Fibroblast of gingiva (primary cell): ENCODE data around the gene CAPZA1.
"Not testable (repeated sequence)": the region's sequence is repeated elsewhere in the genome, so short reads cannot be mapped to it uniquely, and the experiment has no call there.

ENCODE experiments used
- DNase-seq: peaks from one replicate; pipeline ENCODE4 v3.0.0-alpha.2; 2011; ENCODE audit warnings: low read depth

Gene CAPZA1

DNA sequence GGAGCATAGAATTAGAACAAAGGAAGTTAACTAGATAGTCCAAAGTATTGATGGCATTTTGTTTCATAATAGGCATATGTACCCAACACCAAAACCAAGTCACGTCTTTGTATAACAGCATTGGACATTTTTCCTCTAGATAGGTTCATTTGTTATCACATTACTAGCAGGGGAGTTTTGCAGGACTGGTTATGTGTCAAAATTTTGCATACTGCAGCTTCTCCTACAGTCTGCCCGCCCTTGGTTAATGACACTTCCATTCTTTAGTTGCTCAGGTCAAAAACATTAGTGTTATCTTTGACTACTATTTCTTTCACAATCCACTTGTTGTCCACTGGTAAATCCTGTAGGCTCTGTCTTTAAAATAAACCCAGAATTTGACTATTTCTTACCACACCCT lies 8.9 kb downstream of the CAPZA1 start:
- DNase-seq = no peak

DNA sequence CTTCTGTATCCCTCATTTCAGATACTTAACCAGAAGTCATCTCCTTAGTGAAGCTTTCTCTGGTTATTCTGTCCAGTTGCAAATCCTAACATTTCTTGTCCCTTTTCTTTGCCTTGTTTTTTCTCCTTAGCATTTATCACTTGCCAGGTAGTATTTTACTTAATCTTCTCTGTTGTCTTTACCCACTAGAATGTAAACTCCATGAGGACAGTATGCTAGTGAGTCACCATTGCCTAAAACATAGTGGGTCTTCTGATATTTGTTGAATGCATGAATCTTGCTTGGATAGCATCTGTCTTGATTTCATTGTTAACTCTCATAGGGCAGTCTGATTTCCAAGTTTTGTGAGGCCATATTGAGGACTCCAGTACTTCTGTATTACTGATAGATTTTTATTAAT lies 9.6 kb downstream of the CAPZA1 start:
- DNase-seq = no peak

DNA sequence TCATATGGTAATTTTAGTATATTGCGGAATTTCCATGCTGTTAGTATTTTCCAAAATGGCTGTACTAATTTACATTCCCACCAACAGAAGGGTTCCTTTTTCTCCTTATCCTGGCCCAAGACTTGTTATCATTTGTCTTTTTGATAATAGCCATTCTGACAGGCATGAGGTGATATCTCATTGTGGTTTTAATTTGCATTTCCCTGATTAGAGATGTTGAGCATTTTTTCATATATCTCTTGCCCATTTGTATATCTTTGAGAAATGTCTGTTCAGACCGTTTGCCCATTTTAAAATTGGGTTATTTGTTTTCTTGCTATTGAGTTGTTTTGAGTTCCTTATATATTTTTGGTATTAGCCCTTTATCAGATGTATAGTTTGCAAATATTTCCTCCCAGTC lies 14.0 kb downstream of the CAPZA1 start:
- no peak for DNase-seq

DNA sequence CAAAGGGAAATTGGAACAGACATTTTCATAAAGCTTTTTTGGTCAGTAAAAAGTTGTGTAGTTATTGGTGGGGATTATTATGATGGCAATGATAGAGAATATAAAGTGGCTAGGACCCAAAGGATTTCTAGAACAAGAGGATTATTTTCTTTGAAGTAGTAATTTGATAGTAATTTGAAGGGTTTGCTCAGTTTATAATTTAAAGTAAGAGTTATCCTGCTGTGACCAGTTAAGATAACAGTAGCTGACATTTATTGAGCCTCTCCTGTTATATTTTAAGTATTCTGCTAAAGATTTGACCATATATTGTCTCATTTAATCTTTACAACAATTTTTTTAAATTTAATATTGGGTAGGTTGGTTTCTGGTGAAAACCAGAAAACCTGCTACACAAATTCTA lies 14.7 kb downstream of the CAPZA1 start:
- DNase-seq = no peak

DNA sequence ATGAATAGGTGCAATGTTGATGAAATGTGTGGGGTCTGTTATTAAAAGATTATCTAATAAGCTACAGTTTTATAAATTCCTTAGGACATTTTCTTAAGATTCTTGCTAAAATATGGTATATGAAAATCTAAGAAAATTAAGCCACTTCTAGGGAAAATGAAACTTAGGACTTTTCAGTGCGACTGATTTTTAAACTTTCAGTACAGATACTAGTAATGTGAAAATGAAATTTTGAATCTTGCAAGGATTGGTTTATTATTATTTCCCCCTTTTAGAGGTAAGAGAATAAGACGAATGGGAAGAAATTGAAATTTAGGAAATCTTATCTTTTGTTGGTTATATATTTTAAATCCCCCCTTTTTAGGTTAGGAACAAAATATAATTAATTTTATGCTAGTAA lies 16.4 kb downstream of the CAPZA1 start:
- DNase-seq = no peak

DNA sequence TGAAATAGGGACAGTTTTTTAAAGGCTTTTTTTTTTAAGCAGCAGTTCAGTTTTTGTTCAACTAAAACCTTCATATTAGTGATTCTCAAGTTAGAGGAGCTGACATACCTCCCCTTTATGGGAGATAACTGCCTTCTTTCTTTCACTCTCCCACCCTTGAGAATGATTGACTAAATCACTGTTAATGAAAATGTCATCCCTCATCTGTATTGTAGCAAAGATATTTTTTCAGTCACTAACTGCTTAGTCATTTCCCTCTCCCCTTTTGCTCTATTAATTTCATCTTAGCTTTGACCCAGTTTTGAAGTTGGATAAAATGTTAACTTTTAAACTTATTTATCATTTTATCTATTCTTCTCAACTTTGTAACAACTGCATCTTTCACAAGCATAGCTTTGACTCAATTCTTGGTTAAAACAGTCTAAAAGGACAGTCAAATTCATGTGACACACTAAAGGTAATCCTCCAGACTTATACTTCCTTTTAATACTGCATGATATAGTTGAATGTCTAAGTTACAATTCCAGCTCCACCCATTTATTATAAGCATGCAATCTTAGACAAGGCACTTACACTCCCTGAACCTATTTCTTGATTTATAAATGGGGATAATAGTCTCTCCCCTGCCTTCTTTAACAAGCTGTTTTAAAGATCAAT lies 17.1 kb downstream of the CAPZA1 start:
- no peak for DNase-seq

DNA sequence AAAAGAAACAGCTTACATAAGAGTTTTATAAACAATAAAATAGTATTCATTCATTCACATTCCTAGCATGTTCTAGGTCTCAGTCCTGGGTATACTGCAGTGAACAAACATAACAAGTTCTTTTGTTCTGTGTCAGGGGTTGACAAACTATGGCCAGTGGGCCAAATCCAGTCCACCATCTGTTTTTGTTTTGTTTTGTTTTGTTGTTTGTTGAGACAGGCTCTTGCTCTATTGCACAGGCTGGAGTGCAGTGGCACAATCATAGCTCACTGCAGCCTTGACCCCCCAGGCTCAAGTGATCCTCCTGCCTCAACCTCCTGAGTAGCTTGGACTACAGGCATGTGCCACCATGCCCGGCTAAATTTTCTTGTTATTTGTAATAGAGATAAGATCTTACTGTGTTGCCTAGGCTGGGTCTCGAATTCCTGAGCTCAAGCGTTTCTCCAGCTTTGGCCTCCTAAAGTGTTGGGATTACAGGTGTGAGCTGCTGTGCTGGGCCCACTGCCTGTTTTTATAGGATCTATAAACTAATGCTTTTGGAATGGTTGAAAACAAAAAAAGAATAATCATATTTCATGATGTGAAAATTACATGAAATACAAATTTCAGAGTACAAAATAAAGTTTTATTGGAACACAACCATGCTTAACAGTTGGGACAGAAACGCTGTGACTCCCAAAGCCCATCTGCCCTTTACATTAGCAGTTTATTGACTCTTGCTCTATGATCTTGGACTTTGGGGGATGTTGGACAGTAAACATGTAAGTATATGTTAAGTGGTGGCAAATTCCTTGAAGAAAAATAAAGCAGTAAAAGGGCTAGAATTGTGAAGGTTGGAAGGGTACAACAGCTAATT lies 17.9 kb downstream of the CAPZA1 start:
- peak; percentile 81 for DNase-seq

DNA sequence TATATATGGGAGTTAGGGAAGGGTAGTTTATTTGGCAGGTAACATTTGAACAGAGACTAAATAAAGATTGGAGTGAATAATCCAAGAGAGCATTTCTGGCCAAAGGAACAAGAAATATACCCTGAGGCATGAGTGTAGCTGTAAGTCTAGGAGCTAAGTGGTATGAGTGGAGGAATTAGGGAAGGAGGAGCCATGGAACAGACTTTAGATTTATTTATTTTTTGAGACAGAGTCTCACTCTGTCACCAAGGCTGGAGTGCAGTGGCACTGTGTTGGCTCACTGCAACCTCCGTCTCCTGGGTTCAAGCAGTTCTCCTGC lies 18.4 kb downstream of the CAPZA1 start:
- peak; percentile 12 for DNase-seq

DNA sequence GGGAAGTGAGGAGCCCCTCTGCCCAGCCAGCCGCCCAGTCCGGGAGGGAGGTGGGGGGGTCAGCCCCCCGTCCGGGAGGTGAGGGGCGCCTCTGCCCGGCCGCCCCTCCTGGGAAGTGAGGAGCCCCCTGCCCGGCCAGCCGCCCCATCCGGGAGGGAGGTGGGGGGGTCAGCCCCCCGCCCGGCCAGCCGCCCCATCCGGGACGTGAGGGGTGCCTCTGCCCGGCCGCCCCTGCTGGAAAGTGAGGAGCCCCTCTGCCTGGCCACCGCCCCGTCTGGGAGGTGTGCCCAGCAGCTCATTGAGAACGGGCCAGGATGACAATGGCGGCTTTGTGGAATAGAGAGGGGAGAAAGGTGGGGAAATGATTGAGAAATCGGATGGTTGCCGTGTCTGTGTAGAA lies 20.8 kb downstream of the CAPZA1 start:
- DNase-seq = not testable (repeated sequence)

DNA sequence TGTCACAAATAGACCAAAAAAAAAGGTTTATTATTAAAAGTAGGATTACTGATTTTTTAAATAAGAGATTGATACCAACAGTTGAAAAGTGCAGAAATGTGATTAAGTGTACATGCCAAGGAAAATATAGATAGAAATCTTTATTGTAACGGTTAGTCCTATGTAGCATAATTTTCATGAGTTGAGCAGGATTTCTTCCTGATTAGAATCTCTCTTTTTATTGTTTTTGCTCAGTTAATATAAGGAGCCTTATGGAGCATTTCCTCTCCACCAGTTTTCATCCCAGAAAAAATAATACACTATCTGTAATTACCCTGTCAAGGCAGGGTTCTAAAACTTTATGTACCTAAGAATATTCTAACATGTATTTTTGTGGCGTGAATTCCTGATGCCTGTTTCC lies 23.4 kb downstream of the CAPZA1 start:
- no peak for DNase-seq

DNA sequence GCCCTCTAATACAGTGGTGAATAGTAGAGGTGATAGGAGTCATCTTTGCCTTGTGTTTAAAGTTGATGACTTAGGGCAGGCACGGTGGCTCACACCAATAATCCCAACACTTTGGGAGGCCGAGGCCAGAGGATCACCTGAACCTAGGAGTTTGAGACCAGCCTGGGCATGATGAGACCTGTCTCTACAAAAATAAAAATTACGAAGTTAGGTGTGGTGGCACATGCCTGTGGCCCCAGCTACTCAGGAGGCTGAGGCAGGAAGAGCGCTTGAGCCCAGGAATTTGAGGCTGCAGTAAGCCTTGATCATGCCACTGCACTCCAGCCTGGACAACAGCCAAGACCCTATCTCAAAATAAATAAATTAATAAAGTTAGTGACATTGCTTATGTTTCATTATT lies 26.6 kb downstream of the CAPZA1 start:
- DNase-seq = no peak

DNA sequence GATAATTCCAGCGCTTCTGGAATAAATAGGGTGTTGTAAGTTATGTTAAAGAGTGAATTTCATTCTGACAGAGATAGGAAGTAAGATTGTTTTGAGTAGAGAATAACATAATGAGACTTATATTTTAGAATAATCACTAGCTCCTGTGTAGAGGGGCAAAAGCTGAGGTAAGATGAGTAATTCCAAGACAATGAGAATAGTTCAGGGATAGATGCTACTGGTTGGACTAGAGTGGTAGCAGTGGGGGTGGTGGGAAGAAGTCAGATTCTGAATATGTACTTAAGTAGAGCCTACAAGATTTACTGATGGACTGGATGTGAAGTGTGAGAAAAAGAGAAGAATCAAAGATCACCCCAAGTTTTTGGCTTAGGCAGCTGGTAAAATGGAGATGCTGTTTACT lies 31.6 kb downstream of the CAPZA1 start:
- no peak for DNase-seq

DNA sequence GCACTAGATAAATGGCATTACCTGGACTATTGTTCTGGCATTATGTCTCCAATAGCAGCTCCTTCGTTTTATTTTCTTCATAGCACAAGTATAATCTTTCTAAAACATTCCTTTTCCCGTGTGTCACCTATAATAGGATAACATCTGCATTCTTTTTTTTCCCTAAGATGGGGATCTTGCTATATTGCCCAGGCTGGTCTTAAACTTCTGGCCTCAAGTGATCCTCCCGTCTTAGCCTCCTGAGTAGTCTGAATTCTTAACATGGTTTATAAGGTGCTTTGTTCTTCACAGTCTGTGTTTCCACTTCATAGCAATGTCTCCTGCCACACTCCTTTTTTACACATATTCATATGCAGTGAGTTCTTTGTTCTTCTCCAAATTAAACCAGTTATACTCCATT lies 46.2 kb downstream of the CAPZA1 start:
- DNase-seq = no peak

DNA sequence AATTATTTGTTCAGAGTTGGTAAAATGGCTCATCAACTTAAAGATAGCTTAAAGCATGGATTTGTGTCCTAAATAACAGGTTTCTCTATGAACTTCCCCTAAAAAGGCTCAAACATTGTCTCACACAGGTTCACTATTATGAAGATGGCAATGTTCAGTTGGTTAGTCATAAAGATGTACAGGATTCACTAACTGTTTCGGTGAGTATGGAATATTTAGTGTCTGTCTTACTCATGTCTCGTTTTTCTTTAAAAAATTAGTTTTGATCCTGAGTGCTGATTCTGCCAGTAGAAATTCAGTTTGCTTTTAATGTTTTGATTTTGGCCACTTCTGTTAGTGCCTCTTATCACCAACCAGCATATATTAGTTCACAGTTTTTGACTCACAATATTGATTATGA lies 47.3 kb downstream of the CAPZA1 start:
- DNase-seq = no peak

DNA sequence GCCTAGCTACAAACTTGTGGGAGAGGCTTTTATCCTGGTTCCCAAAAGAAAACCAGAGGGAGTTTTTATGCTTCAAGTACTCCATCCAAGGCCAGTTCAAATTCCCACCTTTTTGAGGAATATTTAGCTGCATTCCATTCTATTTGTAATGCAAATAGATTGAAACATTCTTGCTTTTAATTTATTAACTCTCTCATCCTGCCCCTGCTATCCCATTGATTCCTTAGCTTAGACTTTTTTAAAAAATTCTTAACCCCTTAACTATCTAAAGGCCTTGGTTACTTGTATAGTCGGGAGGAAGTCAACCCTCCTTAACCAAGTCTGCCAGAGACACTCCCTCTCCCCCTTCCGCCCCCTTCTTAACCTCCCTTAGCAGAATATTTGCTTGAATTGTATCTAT lies 52.4 kb downstream of the CAPZA1 start:
- DNase-seq = no peak

DNA sequence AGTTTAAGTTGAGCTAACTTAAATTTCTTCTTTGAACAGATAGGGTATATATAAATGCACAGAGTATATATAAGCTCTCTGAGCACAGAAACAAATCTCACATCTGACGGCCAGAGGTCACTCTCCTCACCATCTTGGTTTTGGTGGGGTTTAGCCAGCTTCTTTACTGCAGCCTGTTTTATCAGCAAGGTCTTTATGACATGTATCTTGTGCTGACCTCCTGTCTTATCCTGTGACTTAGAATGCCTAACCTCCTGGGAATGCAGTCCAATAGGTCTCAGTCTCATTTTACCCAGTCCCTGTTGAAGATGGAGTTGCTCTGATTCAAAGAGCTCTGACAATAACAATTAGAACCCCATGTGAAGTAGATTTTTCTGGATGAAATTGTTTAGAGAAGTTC lies 53.2 kb downstream of the CAPZA1 start:
- no peak for DNase-seq

DNA sequence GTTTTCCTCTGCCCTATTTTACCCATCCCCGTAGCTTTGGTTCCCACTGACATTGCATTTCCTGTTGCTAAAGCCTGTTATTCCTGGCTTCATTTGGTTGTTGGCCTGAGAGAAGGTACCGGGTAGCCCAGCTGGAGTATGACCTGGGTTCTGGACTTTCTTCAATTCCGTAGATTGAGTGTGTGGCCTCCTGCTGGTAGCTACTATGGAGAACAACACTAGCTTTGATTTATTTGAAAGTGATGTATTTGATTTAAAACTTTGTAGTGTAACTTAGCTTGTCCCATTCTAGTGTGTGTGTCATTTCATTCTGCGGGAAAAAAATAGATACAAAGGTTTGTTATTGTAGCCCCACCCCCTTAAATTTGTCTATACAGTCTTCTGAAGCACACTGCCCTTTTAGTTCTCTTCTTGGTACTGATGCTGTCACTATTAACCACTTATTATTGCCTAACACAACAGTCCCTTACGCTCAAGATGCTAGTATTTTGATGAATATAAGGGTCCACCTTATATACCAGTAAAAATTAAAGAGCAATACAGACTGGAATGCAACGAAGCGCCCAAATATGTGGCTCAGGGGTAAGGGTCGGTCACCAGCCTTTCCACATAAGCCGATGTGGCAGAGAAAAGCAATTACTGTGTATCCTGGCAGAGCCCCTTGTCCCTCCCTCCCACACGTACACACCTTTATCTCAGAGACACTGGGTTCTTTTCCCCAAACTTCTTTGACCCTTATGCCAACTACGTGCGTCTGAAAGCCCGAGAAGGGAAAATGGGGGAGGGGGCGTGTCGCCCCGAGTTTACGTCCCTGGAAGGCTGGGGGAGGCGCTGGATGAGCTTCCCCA lies 54.2 kb downstream of the CAPZA1 start:
- peak; percentile 83 for DNase-seq

DNA sequence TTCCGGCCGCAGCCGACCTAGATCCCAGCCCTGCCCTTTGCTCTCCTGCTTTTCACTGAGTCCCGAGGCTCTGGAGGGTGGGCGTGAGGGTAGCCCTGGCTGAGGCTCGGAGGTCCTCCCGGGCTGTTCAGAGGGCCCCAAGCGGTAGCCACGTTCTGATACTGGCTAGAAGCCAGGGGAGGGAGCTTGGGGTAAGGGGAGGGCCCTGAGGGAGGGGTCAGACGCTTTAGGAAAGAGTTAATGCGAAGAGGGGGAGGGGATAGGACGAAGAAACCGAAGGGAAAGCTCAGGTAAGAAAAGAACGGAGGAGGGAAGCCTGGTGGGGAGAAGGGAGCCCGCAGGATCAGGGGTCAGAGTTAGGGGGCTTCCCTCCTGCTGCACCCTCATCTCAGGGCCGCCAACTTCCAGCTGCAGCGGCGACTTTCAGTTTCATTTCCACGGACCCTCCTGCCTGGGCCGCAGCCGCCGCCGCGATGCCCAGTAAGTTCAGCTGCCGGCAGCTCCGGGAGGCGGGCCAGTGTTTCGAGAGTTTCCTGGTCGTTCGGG lies 54.9 kb downstream of the CAPZA1 start, which contains the start of gene MOV10:
TSS of gene MOV10 (plus strand) at position 220 of the 546 bp plus-strand sequence. CDS start at position 474, 254 bp downstream.
- peak; percentile 66 for DNase-seq

DNA sequence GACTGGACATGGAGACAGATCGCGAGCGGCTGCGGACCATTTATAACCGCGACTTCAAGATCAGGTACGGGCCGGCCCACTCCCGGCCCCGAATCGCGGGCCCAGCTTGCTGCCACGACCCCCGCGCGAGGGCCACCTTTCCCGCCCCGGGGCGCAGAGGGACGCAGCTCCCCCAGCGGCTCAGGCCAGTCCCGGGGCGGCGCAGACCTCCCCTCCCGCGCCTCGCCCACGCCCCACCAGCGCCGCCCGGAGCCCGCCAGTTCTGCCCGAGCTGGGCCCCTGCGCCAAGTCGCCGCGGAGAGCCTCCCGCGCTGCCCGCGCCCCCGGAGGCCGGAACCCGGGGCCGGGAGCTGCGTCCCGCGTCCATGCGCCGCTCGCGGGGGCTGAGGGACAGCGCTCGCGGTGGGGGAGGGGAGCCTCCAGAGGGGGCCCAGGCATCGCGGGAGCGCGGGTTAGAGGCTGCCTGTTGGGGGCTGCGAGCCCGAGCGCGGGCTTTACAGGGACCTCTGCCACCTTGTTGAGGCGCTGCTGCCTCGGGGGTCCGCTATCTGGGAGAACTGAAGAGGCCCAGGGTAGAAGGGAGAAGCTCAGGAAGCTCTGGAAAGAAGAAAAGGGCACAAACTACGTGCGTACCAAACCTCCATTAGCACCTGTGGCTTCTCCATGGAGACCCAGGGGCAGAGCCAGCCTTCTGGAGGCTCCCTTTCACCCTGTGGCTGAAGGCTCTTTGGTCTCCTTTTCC lies 55.5 kb downstream of the CAPZA1 start:
- no peak for DNase-seq

DNA sequence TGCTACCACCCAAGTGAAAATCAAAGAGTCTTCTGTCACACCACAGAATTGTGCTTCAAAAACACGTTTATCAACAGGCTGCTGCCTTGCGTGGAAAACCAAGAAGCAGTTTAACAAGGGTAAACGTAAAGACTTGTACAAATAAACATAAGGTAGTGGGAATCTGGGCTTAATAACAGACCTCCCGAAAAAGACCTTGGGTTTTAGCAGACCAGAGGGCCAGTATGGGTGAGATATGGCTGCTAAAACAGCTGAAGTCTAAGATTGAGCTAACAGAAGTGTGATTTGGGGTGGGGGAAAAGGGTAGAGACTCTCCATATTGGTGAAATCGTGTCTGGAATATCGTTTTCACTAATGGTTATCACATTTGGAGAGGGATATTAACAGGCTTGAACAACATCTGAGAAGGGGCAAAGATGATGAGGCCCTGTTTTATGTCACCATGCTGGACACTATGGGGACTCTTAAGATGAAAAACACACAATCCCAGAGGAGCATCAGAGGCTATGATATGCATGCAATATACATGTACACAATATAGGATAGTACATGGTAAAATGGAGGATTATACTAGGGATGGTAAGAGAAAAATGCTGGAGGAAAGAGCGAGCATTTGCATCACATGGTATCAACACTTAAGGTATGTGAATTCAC lies 56.2 kb downstream of the CAPZA1 start:
- no peak for DNase-seq

DNA sequence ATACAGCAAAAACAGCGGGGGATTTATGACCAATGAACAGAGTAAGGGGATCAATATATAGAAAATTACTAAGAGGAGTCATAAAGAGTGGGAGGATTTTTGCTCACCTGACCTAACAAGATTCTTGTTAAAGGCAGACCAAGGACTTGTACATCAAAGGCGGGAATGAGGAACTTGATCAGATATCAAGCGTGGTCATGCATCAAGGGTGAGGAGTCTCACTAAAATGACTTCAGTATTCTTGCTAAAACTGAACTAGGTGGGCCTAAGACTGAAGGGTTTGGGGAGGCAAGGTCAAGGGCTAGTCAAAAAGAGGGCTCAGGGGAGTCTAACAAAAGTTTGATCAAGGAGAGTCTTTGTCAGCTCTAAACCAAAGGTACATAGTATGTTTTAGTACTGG lies 56.9 kb downstream of the CAPZA1 start:
- DNase-seq = no peak
